Spleen (tissue), 11 donors: ENCODE results near the gene PRKCA. TPM values are rescaled to one million over a fixed set of nuclear protein-coding genes. Genes with fewer than 3 reads are reported as not detected.
"Not testable (repeated sequence)": the region's sequence is repeated elsewhere in the genome, so short reads cannot be mapped to it uniquely, and the experiment has no call there.

Experiments
- DNase-seq: peaks from one replicate; pipeline ENCODE4 v3.0.0-alpha.2; 2020
- H3K27ac ChIP-seq, 8 donors: fragments of 200-600 bp; sonication (generic) in 7 of 8; 1 replicate in 4 of 8; 2 replicates in 4 of 8; pipeline versions ENCODE4 v1.5.0 to v1.8.0; 2016 to 2021; ENCODE audit warnings: inconsistent platforms in 4 of 8, mild to moderate bottlenecking in 4 of 8, moderate library complexity in 1 of 8
- H3K27me3 ChIP-seq, 7 donors: fragments of 200-600 bp; sonication (generic) in 6 of 7; replicated peaks in 1 of 7; 1 replicate in 4 of 7; 2 replicates in 3 of 7; pipeline versions ENCODE4 v1.5.0 to v1.8.0; 2016 to 2021; ENCODE audit warnings: inconsistent platforms in 3 of 7, mild to moderate bottlenecking in 1 of 7
- H3K36me3 ChIP-seq, 6 donors: fragments of 200-600 bp; sonication (generic) in 5 of 6; 1 replicate in 4 of 6; 2 replicates in 2 of 6; pipeline versions ENCODE4 v1.5.0 to v1.8.0; 2016 to 2021; ENCODE audit warnings: inconsistent platforms in 2 of 6
- H3K4me1 ChIP-seq, 6 donors: fragments of 200-600 bp; sonication (generic) in 5 of 6; 1 replicate in 3 of 6; 2 replicates in 3 of 6; pipeline versions ENCODE4 v1.5.0 to v1.8.0; 2016 to 2021; ENCODE audit warnings: inconsistent platforms in 3 of 6
- H3K4me3 ChIP-seq, 8 donors: fragments of 200-600 bp; sonication (generic) in 7 of 8; 1 replicate in 4 of 8; 2 replicates in 4 of 8; pipeline versions ENCODE4 v1.5.0 to v1.8.0; 2016 to 2021; ENCODE audit warnings: inconsistent platforms in 4 of 8, mild to moderate bottlenecking in 4 of 8, moderate library complexity in 2 of 8
- H3K9me3 ChIP-seq, 8 donors: fragments of 200-600 bp; sonication (generic) in 7 of 8; 1 replicate in 4 of 8; 2 replicates in 4 of 8; pipeline versions ENCODE4 v1.5.0 to v1.8.0; 2016 to 2021; ENCODE audit warnings: inconsistent platforms in 4 of 8
- CTCF ChIP-seq, 11 experiments: fragments of 200-600 bp in 7 of 11; fragments of 450-650 bp in 4 of 11; sonication (generic) in 4 of 11; IDR thresholded peaks in 8 of 11; conservative IDR thresholded peaks in 3 of 11; 1 replicate in 7 of 11; 2 replicates in 4 of 11; pipeline versions ENCODE4 v1.4.0 to v1.8.0; 2016 to 2021; ENCODE audit warnings: antibody characterized with exemption in 11 of 11, inconsistent platforms in 4 of 11, mild to moderate bottlenecking in 1 of 11
- POLR2A ChIP-seq, 3 donors: fragments of 450-650 bp; IDR thresholded peaks; one replicate each; pipeline ENCODE4 v1.5.1; 2017; ENCODE audit warnings: antibody characterized with exemption in 3 of 3, mild to moderate bottlenecking in 1 of 3
- POLR2AphosphoS5 ChIP-seq, 3 donors: sonication (generic); formaldehyde crosslinking; IDR thresholded peaks; one replicate each; pipeline ENCODE4 v1.5.1; 2017; ENCODE audit warnings: antibody characterized with exemption in 3 of 3
- WGBS, 5 donors: extraction: QIAGEN DNeasy Blood & Tissue Kit in 3 of 5; methylation state at CpG; one replicate each; pipeline versions ENCODE4 v1.1.5 to v1.1.7; 2013 to 2018; 5-methylcytosine and 5-hydroxymethylcytosine counted together
- intact Hi-C: fragments of 100-400 bp; cut with DNase I; formaldehyde crosslinking; loops from one replicate; pipeline ENCODE4 v1.15.0; 2023; ENCODE audit warnings: low total_unique reads
- polyA plus RNA-seq, 3 donors: library from polyadenylated mRNA; stranded (reverse); fragments of 200-250 nt; gene quantifications; one replicate each; pipeline ENCODE4 v1.2.1, GENCODE V29; 2013
- total RNA-seq, 7 donors: library from RNA; depleted of rRNA in 3 of 7; stranded (reverse); fragments of >200 nt in 3 of 7; fragmentation: NEBNext Ultra II Directional in 4 of 7; extraction: Animal tissue kit (Norgen Biotek cat#: 25700) in 4 of 7; gene quantifications; one replicate each; pipeline versions ENCODE4 v1.1.0 to v1.2.1, GENCODE V29; 2016 to 2021
- donor health status: healthy with polysubstance abuse.
- donor health status: DM: no; HTN: no; CAD: no; lungs with moderate emphysema.
- donor health status: DM: no; HTN: no; CAD: no.
- donor health status: Bipolar disorder and iron deficiency.
- donor health status: healthy.
- donor health status: DM: no; HTN: no; CAD: no.
- donor health status: DM: yes; HTN: yes; CAD: no.

The PRKCA gene
- total and polyA plus RNA-seq, 10 donors: 1.7 to 59.7 (median 31.2) TPM

GRCh38 chr17:66290101-66290722 is 12.2 kb upstream of the PRKCA start:
- Histone ChIP-seq H3K27me3 (no peaks in the 10 kb centered on the region), H3K27ac (no peak overlapping the region), H3K4me1 (no peaks in the 10 kb centered on the region), H3K36me3 (no peaks in the 10 kb centered on the region), H3K9me3 (no peaks in the 10 kb centered on the region), H3K4me3 (no peak overlapping the region)
- intact Hi-C loops: no loop called here
- TF ChIP-seq CTCF (IDR thresholded peaks at IDR 0.05 in 8 of 11, conservative IDR thresholded peaks at IDR 0.05 in 3 of 11) (peak in 3 of 11 experiments; percentile 11 to 13 (median 12)), POLR2A (IDR thresholded peaks at IDR 0.05) (no peak), POLR2AphosphoS5 (IDR thresholded peaks at IDR 0.05) (no peak)
- no peak for DNase-seq
- 64 to 87% (median 79%) methylated on average over 4 of the region's 4 CpGs for WGBS, 5 donors

- H3K27me3 ChIP-seq: no peaks in the 10 kb centered on the region
- H3K9me3 ChIP-seq: no peaks in the 10 kb centered on the region
- no peak for DNase-seq
- H3K4me1 ChIP-seq: no peaks in the 10 kb centered on the region
- TF ChIP-seq CTCF (IDR thresholded peaks at IDR 0.05 in 8 of 11, conservative IDR thresholded peaks at IDR 0.05 in 3 of 11) (no peak), POLR2AphosphoS5 (IDR thresholded peaks at IDR 0.05) (no peak), POLR2A (IDR thresholded peaks at IDR 0.05) (no peak)
- intact Hi-C loops: no loop called here
- WGBS, 5 donors: 67 to 100% (median 89%) methylated on average over 3 of the region's 3 CpGs; no CpG with 5 or more reads in 1 of the 5 donors
- H3K4me3 ChIP-seq: no peak overlapping the region
- H3K36me3 ChIP-seq: no peaks in the 10 kb centered on the region
- no peak overlapping the region for H3K27ac ChIP-seq
Observed at GRCh38 chr17:66292353-66292752, 10.1 kb upstream of the PRKCA start.

DNA sequence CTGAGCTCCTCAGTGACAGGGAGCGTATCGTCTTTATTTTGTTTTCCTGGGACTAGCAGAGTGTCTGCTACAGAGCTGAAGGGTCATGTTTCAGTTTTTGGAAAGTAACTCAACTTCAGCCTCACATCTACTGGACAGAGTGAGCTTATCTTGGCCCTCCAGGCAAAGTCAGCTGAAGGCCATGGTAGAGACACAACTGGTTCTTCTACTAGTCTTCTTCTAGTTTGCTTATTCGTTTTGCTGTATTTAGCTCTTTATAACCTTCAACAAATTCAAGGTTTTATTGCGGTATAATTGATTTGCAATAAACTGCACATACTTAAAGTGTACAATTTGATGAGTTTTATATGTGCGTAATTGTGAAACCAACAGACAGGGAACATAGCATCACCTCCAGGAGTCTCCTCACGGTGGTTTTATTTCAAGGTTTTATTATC is 6.1 kb upstream of the PRKCA start:
- WGBS, 5 donors: 89 to 91% (median 90%) methylated on average over 6 of the region's 6 CpGs
- Histone ChIP-seq H3K27ac (no peak overlapping the region), H3K27me3 (peaks cover 0 to 14% (median 0%) of the 10 kb centered on the region in 7 donors), H3K4me3 (no peak overlapping the region), H3K4me1 (peaks cover 0 to 10% (median 2%) of the 10 kb centered on the region in 6 donors), H3K9me3 (no peaks in the 10 kb centered on the region), H3K36me3 (no peaks in the 10 kb centered on the region)
- intact Hi-C loops: no loop called here
- no peak for DNase-seq
- TF ChIP-seq POLR2AphosphoS5 (IDR thresholded peaks at IDR 0.05) (no peak), CTCF (IDR thresholded peaks at IDR 0.05 in 8 of 11, conservative IDR thresholded peaks at IDR 0.05 in 3 of 11) (no peak), POLR2A (IDR thresholded peaks at IDR 0.05) (no peak)

- Histone ChIP-seq H3K4me1 (peaks cover 0 to 17% (median 8%) of the 10 kb centered on the region in 6 donors), H3K27me3 (peaks cover 0 to 22% (median 3%) of the 10 kb centered on the region in 7 donors)
- DNase-seq, H3K4me3 ChIP-seq, H3K27ac ChIP-seq, H3K9me3 ChIP-seq, intact Hi-C loops, H3K36me3 ChIP-seq: not testable (repeated sequence)
- 89 to 96% (median 94%) methylated on average over 9 of the region's 9 CpGs for WGBS, 5 donors
Observed at GRCh38 chr17:66297443-66297842, 5.0 kb upstream of the PRKCA start.
